ENCODE measurements around the gene VSTM4.

VSTM4 gene, protein sequence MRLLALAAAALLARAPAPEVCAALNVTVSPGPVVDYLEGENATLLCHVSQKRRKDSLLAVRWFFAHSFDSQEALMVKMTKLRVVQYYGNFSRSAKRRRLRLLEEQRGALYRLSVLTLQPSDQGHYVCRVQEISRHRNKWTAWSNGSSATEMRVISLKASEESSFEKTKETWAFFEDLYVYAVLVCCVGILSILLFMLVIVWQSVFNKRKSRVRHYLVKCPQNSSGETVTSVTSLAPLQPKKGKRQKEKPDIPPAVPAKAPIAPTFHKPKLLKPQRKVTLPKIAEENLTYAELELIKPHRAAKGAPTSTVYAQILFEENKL

GRCh38 chr10:49115015-49115795 lies at the start of gene VSTM4:
TSS of gene VSTM4 (minus strand) at chr10:49115522. CDS start at chr10:49115485, 37 bp downstream.
- DNase-seq: no peak

GRCh38 chr10:49164559-49165188 lies 49.4 kb upstream of the VSTM4 start:
- DNase-seq: no peak

DNA sequence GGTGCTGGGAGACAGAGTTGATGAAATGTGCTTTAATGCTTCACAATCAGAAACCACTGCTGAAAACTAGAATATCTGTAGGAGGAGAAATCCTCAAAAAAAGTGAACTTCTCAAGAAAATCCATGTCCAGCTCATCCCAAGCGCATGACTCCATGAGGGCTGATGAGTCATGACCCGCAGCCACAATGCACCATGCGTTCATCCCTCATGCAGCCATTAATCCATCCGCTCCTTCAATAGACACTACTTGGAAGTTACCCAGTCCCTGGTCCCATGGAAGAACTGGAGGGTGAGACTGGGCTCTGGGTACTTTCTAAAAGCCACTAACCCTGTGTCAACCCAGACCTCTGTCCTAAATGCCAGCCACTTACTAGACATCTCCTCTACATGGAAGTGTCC lies 48.4 kb upstream of the VSTM4 start:
- no peak for DNase-seq

- DNase-seq: no peak
Measured at GRCh38 chr10:49162761-49163310, 47.5 kb upstream of the VSTM4 start.

DNA sequence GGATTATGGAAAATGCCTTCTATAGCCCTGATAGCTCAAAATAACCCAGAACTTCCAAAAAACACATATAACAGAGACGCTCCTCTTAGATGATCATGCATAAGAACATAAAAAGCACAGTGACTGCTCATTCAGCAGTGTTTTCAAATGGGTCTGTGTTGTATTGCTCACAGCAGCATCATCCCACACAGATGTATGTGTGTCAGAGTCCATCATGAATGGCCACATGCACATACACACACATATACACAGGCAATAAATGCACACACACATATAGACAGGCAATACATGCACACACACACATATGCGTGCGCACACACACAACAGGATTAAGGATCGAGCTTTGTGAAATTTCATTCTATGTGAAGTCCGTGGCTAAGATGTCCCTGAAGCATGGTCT lies 46.7 kb upstream of the VSTM4 start:
- no peak for DNase-seq

DNA sequence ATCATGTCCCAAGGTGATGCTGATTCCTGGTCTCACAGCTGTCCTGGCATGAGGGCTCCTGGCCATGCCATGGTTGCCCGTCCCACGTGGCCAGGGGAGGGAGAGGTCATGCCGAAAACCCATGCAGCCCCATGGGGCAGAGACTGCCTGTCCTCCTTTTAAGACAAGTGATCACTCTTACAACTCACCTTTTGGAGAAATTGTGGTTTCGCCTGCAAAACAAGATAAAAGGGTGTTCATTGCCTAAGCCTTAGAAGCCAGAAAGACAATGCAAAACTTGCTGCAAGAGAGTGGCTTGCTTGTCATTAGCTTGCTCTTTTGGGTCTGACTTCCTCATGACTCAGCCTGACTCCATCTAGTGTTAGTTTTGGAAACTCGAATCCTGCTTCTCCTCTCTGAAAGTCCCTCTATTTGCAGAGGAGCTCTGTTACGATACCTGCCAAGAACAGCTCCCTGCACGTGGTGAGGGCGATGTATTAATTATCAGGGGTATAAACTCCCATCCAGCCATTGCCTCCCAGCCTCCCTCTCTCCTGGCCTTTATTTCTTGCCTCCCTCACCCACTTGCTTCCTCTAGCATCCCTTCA lies 46.2 kb upstream of the VSTM4 start:
- no peak for DNase-seq

- DNase-seq: no peak
Measured at GRCh38 chr10:49160814-49161213, 45.5 kb upstream of the VSTM4 start.

GRCh38 chr10:49160110-49160509 lies 44.8 kb upstream of the VSTM4 start:
- DNase-seq: no peak

DNA sequence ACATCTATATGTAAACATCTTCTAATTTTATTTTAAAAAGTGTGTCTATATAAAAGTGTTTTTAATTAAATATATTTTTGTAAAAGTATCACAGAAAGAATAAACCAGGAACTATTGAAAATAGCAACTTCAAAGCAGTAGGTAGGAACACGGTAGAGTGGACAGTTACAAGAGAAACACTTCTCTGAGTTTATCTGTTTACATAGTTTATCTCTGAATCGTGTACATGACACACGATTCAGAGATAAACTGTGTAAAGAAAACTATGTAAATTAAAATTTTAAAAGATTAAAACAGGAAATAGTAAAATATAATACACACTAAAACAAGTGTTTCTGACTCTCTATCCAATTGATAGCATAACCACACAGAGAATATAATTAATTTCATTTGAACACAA lies 43.6 kb upstream of the VSTM4 start:
- DNase-seq: no peak

DNA sequence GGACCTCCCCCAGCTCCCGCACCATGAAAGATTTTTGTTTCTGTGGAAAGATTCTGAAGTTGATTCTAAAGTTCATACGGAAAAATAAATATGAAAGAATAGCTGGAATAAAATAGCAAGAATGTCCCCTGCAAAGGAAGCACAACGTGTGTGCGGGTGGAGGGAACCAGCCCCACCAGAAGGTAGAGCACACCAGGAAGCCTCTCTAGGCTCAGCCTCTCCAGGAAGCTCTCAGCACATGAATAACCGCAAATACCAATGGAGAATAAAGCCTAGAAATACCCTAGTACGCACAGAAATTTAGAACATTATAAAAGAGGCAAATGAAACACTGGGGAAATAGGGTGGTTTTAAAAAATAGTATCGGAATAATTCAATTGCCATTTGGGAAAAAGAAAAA lies 43.1 kb upstream of the VSTM4 start:
- no peak for DNase-seq

DNA sequence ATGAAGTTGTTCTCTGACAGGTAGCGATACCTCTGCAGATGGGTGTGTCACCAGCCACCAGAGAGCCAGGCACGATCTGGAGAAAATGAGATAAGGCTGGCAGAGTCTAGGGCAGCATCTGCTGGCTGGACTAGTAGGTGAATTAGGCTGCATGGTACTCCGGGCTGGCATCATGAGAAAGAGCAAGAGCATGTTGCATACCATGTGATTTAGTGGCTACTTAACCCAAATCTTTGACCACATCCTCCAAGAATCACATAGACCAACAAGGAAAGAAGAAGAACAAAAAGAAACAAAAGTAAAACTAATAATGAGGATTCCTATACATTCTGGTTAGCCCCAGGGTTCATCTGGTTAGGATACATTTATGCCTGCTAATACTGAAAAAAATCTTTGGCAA lies 41.9 kb upstream of the VSTM4 start:
- no peak for DNase-seq

GRCh38 chr10:49154641-49155040 lies 39.3 kb upstream of the VSTM4 start:
- no peak for DNase-seq

GRCh38 chr10:49153971-49154370 lies 38.6 kb upstream of the VSTM4 start:
- no peak for DNase-seq

- DNase-seq: no peak
Measured at GRCh38 chr10:49153115-49153514, 37.8 kb upstream of the VSTM4 start.

DNA sequence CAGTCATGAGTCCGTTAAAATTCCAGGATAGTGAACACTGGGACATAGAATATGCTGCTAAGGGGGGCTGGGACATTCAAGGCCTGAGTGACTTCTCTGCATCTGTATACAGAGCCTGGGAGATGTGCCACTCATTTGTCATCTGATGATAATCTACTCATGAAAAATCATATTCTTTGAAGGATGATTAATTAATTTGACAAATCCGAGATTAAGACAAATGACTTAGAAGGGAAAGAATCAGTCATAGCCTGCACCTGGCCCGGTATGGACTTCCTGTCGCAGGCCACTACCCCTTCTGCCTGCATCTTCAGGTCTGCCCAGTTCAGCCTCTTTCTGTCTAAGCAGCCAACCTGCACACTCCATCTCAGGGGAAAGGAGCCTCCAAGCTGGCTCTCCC lies 37.3 kb upstream of the VSTM4 start:
- DNase-seq: no peak

GRCh38 chr10:49152037-49152436 lies 36.7 kb upstream of the VSTM4 start:
- DNase-seq: no peak

- DNase-seq: no peak
Measured at GRCh38 chr10:49151481-49151880, 36.2 kb upstream of the VSTM4 start.

GRCh38 chr10:49151025-49151445 lies 35.7 kb upstream of the VSTM4 start:
- DNase-seq: no peak

DNA sequence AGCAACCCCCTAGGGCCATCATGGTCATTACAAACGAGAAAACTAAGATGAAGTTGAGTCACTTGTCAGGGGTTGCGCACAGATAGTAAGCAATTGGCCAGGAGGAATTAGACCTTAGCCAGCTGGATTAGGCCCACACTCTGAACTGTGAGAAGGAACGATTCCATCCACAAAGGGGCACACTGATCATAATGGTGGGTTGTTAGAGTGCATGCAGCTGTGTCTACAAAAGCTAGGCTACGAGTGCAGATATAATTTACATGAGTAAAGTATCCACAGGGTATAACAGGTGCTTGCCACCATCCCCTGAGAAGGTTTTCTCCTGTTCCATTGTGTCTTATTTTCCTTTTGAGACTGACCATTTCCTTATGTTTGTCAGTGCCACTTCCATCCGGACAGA lies 35.1 kb upstream of the VSTM4 start:
- DNase-seq: no peak

DNA sequence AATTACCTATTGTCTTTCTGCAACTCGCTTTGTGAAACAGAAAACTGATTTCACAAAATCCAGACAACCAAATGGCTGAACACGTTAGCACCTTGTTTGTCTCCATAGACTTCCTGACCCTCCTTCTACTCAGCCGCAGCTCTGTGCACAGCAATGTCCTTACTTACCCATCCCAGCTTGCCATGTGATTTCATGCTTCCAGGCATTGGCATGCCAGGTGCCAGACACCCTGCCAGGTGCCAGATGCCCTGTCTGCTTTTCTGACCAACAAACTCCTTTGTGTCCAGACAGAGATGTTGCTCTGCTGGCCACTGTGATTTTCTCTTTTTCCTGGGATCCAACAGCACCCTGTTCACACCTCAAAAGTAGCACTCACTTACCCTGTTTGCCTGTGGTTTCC lies 34.6 kb upstream of the VSTM4 start:
- no peak for DNase-seq

GRCh38 chr10:49144058-49144720 lies 28.9 kb upstream of the VSTM4 start:
- no peak for DNase-seq

GRCh38 chr10:49143249-49143648 lies 27.9 kb upstream of the VSTM4 start:
- no peak for DNase-seq
